GM21390 (cell line): ENCODE results near the gene LHX4.

Experiments
- ATAC-seq: cut with Tn5 transposase; IDR thresholded peaks from one replicate; pipeline ENCODE4 v1.9.1; 2021; ENCODE audit not compliant: unreplicated experiment

Gene LHX4

GRCh38 chr1:180229483-180230415 is at the start of gene LHX4:
Gene LHX4 (plus strand): TSS chr1:180230264. CDS start chr1:180230530, 266 bp downstream.
- ATAC-seq: peak; percentile 50

- ATAC-seq: no peak
Observed at GRCh38 chr1:180181048-180181447, 49.0 kb upstream of the LHX4 start.

- no peak for ATAC-seq
Observed at GRCh38 chr1:180181996-180182642, 47.9 kb upstream of the LHX4 start.

- no peak for ATAC-seq
Observed at GRCh38 chr1:180182643-180183311, 47.3 kb upstream of the LHX4 start.

- no peak for ATAC-seq
Observed at GRCh38 chr1:180183426-180183825, 46.6 kb upstream of the LHX4 start.

GRCh38 chr1:180184041-180184440 is 46.0 kb upstream of the LHX4 start:
- ATAC-seq: no peak

- no peak for ATAC-seq
Observed at GRCh38 chr1:180185281-180185680, 44.8 kb upstream of the LHX4 start.

- ATAC-seq: no peak
Observed at GRCh38 chr1:180185971-180186645, 44.0 kb upstream of the LHX4 start.

GRCh38 chr1:180186831-180187230 is 43.2 kb upstream of the LHX4 start:
- ATAC-seq: no peak

- ATAC-seq: no peak
Observed at GRCh38 chr1:180187626-180188025, 42.4 kb upstream of the LHX4 start.

- ATAC-seq: no peak
Observed at GRCh38 chr1:180188091-180188506, 42.0 kb upstream of the LHX4 start.

GRCh38 chr1:180188684-180189175 is 41.3 kb upstream of the LHX4 start:
- ATAC-seq: no peak

GRCh38 chr1:180190091-180190490 is 40.0 kb upstream of the LHX4 start:
- no peak for ATAC-seq

GRCh38 chr1:180192172-180192571 is 37.9 kb upstream of the LHX4 start:
- ATAC-seq: no peak

- no peak for ATAC-seq
Observed at GRCh38 chr1:180193141-180194047, 36.7 kb upstream of the LHX4 start.

- ATAC-seq: no peak
Observed at GRCh38 chr1:180194048-180194425, 36.0 kb upstream of the LHX4 start.

- ATAC-seq: no peak
Observed at GRCh38 chr1:180194546-180195207, 35.4 kb upstream of the LHX4 start.

- no peak for ATAC-seq
Observed at GRCh38 chr1:180195401-180195800, 34.7 kb upstream of the LHX4 start.

GRCh38 chr1:180195916-180196315 is 34.1 kb upstream of the LHX4 start:
- no peak for ATAC-seq
